GM06990 (cell line): Measurements from ENCODE around the gene TNFAIP6.
"Not testable (repeated sequence)": the region's sequence is repeated elsewhere in the genome, so short reads cannot be mapped to it uniquely, and the experiment has no call there.

Experiments used
- DNase-seq: peaks from one replicate; pipeline ENCODE4 v3.0.0-alpha.2; 2011; ENCODE audit not compliant: insufficient read length; ENCODE audit errors: extremely low read depth
- H3K27me3 ChIP-seq: replicated peaks from 2 replicates; pipeline ENCODE4 v1.6.0; 2011; ENCODE audit warnings: low read length; ENCODE audit not compliant: control insufficient read depth, insufficient read depth
- H3K36me3 ChIP-seq: 2 replicates; pipeline ENCODE4 v1.5.1; 2011; ENCODE audit warnings: low read length; ENCODE audit not compliant: control insufficient read depth, insufficient read depth
- H3K4me3 ChIP-seq: replicated peaks from 2 replicates; pipeline ENCODE4 v1.5.1; 2011; ENCODE audit warnings: low read depth, mild to moderate bottlenecking, control low read depth, low read length
- CTCF ChIP-seq: IDR thresholded peaks from 2 replicates; pipeline ENCODE4 v1.5.1; 2011; ENCODE audit warnings: low read length, control low read depth, mild to moderate bottlenecking, inconsistent platforms; ENCODE audit not compliant: insufficient read depth, poor library complexity, severe bottlenecking

Gene TNFAIP6

GRCh38 chr2:151338115-151338514 lies 19.3 kb upstream of the TNFAIP6 start:
- Histone ChIP-seq H3K4me3 (no peak overlapping the region), H3K36me3 (no peaks in the 10 kb centered on the region), H3K27me3 (no peaks in the 10 kb centered on the region)
- DNase-seq: no peak
- TF ChIP-seq CTCF: no peak

- no peaks in the 10 kb centered on the region for H3K36me3 ChIP-seq
- TF ChIP-seq CTCF: no peak
- H3K27me3 ChIP-seq: no peaks in the 10 kb centered on the region
These were observed 14.3 kb upstream of the TNFAIP6 start for GRCh38 chr2:151343073-151343472.

GRCh38 chr2:151344191-151344590 lies 13.2 kb upstream of the TNFAIP6 start:
- DNase-seq, H3K36me3 ChIP-seq, H3K27me3 ChIP-seq, H3K4me3 ChIP-seq: not testable (repeated sequence)

More at GRCh38 chr2:151343073-151343472, 14.3 kb upstream of the TNFAIP6 start:
- H3K4me3 ChIP-seq: no peak overlapping the region
- DNase-seq: no peak

- H3K4me3 ChIP-seq: no peak overlapping the region
- no peak for DNase-seq
- H3K27me3 ChIP-seq: no peaks in the 10 kb centered on the region
These were observed 12.5 kb upstream of the TNFAIP6 start for GRCh38 chr2:151344906-151345305.

GRCh38 chr2:151347294-151347693 lies 10.1 kb upstream of the TNFAIP6 start:
- no peak overlapping the region for H3K4me3 ChIP-seq
- TF ChIP-seq CTCF: no peak
- H3K36me3 ChIP-seq: no peaks in the 10 kb centered on the region

More at GRCh38 chr2:151344906-151345305, 12.5 kb upstream of the TNFAIP6 start:
- TF ChIP-seq CTCF: no peak
- H3K36me3 ChIP-seq: no peaks in the 10 kb centered on the region

GRCh38 chr2:151347906-151348305 lies 9.5 kb upstream of the TNFAIP6 start:
- Histone ChIP-seq H3K36me3 (no peaks in the 10 kb centered on the region), H3K4me3 (no peak overlapping the region), H3K27me3 (no peaks in the 10 kb centered on the region)
- DNase-seq: no peak
- no peak for TF ChIP-seq CTCF

More at GRCh38 chr2:151347294-151347693, 10.1 kb upstream of the TNFAIP6 start:
- H3K27me3 ChIP-seq: no peaks in the 10 kb centered on the region
- DNase-seq: no peak
